ENCODE results near the gene ZNF444.
A peak's percentile ranks its signal among the peaks of the same experiment; 100 is the strongest.
"Not testable (repeated sequence)": the region's sequence is repeated elsewhere in the genome, so short reads cannot be mapped to it uniquely, and the experiment has no call there.

ZNF444 gene

DNA sequence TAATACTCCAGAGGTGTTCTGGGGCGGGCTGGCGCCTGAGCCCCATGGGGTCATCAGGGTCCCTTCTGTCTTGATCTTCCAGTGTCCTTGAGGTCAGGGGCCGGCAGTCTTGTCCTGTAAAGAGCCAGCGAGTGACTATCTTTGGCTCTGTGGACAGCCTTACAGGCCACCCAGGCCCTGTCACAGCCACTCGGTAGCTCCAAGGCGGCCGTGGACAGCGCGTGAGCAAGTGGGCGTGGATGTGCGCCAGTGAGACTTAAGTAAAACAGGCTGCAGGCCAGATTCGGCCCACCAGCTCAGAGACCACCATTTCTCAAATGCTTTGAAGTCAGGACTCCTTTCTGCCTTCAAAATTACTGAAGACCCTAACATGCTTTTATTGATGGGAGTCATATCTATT is 3.7 kb downstream of the ZNF444 start:
- DNase-seq (ENCODE audit: low read depth, low spot score), result no peak

- no peak for DNase-seq (ENCODE audit: low read depth, low spot score)
Observed at GRCh38 chr19:56145698-56146097, 4.6 kb downstream of the ZNF444 start.

DNA sequence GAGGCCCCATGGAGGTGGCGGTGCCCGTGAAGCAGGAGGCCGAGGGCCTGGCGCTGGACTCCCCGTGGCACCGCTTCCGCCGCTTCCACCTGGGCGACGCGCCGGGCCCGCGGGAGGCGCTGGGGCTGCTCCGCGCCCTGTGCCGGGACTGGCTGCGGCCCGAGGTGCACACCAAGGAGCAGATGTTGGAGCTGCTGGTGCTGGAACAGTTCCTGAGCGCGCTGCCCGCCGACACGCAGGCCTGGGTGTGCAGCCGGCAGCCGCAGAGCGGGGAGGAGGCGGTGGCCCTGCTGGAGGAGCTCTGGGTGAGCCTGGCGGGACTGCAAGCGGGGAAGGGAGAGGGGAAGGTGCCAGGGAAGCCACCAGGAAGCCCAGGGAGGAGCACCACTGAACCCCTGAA is 5.8 kb downstream of the ZNF444 start:
- DNase-seq (ENCODE audit: low read depth, low spot score), result no peak

- no peak for DNase-seq (ENCODE audit: low read depth, low spot score)
Observed at GRCh38 chr19:56147307-56147706, 6.2 kb downstream of the ZNF444 start.

GRCh38 chr19:56148096-56148495 is 7.0 kb downstream of the ZNF444 start:
- DNase-seq (ENCODE audit: low read depth, low spot score), result no peak

DNA sequence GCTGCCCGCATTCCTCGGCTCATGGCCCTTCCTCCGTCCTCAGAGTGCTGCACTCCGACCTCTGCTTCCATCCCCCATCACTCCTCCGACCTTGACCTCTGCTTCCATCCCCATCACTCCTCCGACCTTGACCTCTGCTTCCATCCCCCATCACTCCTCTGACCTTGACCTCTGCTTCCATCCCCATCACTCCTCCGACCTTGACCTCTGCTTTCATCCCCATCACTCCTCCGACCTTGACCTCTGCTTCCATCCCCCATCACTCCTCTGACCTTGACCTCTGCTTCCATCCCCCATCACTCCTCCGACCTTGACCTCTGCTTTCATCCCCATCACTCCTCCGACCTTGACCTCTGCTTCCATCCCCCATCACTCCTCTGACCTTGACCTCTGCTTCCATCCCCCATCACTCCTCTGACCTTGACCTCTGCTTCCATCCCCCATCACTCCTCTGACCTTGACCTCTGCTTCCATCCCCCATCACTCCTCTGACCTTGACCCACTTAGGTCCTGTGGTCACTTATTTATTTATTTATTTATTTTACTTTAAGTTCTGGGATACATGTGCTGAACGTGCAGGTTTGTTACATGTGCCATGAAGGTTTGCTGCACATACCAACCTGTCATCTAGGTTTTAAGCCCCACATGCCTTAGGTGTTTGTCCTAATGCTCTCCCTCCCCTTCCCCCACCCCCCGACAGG is 8.0 kb downstream of the ZNF444 start:
- DNase-seq (ENCODE audit: low read depth, low spot score), result not testable (repeated sequence)

GRCh38 chr19:56149656-56150038 is 8.6 kb downstream of the ZNF444 start:
- no peak for DNase-seq (ENCODE audit: low read depth, low spot score)

- DNase-seq (ENCODE audit: low read depth, low spot score), result no peak
Observed at GRCh38 chr19:56150358-56150757, 9.3 kb downstream of the ZNF444 start.

GRCh38 chr19:56152644-56153043 is 11.6 kb downstream of the ZNF444 start:
- DNase-seq (ENCODE audit: low read depth, low spot score), result no peak

DNA sequence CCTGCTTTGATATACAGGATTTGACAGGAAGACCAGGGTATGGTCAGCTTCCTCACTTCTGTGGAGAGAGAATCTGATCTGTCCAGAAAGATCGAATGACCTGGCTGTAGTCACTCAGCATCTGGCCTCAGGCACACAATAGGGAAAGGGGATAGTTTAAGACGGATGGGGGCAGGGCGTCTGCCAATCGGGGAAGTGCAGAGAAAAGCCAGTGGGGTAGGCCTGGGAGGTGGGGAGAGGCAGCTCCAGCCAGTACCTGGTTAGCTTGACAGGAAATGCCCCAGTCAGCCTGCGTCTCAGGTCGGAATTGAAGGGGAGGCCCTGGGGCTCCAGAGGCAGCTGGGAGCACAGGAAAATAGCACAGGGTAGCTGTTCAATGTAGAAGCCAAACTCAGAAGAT is 12.4 kb downstream of the ZNF444 start:
- peak; percentile 96 for DNase-seq (ENCODE audit: low read depth, low spot score)

DNA sequence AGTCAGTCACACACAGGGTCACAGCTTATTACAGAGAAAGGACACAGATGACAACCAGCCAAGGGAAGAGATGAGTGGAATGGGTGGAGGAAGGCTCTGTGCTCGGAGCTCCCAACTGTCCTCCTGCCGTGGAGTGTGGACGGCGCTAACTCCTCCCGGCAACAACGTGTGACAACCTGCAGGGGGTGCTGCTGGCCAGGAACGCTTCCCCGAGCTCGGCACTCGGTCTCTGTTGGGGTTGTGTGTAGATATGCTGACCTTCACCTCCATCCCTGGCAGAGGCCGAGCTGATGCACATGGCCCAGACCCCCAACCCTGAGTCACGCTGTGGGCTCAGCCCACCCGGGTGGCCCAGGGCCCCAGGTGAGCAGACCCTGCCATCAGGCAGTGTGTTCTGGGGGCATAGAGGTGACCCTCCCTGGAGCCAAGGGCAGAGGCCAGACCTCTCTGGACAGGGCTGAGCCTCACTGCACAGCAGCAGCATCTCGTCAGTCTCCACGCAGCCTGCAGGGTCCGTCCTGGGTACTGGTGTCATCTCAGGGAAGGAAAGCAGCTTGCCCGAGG is 14.1 kb downstream of the ZNF444 start:
- peak; percentile 50 for DNase-seq (ENCODE audit: low read depth, low spot score)

GRCh38 chr19:56156768-56157167 is 15.7 kb downstream of the ZNF444 start:
- no peak for DNase-seq (ENCODE audit: low read depth, low spot score)

GRCh38 chr19:56158170-56158757 is 17.2 kb downstream of the ZNF444 start:
- DNase-seq (ENCODE audit: low read depth, low spot score), result no peak

- DNase-seq (ENCODE audit: low read depth, low spot score), result peak; percentile 29
Observed at GRCh38 chr19:56159009-56159559, 18.0 kb downstream of the ZNF444 start.

DNA sequence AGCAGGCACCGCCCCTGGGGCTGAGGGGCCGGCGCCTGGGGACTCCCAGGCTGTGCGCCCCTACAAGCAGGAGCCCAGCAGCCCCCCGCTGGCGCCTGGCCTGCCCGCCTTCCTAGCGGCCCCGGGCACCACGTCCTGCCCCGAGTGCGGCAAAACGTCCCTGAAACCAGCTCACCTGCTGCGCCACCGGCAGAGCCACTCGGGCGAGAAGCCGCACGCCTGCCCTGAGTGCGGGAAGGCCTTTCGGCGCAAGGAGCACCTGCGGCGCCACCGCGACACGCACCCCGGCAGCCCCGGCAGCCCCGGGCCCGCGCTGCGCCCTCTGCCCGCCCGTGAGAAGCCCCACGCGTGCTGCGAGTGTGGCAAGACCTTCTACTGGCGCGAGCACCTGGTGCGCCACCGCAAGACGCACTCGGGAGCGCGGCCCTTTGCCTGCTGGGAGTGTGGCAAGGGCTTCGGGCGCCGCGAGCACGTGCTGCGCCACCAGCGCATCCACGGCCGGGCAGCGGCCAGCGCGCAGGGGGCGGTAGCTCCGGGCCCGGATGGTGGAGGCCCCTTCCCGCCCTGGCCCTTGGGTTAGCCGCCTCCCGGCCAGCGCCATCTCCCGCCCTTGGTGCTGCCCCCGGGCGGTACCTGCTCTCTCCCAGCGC is 18.7 kb downstream of the ZNF444 start:
- no peak for DNase-seq (ENCODE audit: low read depth, low spot score)

- no peak for DNase-seq (ENCODE audit: low read depth, low spot score)
Observed at GRCh38 chr19:56161534-56161933, 20.4 kb downstream of the ZNF444 start.

GRCh38 chr19:56162258-56162657 is 21.2 kb downstream of the ZNF444 start:
- DNase-seq (ENCODE audit: low read depth, low spot score), result no peak

DNA sequence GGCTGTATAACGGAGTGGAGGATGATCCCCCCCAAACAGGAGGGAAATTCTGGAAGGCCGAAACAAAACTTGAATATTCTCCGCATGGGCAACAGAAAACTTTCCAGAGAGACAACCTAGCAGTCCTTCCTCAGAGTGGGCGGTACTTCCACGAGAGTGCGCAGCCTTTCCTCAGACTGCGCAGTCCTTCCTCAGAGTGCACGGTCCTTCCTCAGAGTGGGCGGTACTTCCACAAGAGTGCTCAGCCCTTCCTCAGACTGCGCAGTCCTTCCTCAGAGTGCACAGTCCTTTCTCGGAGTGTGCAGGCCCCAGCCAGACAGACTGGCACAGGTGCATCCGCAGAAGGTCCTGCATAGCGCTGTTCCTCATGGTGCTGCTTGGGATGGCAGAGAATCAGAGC is 22.0 kb downstream of the ZNF444 start:
- DNase-seq (ENCODE audit: low read depth, low spot score), result no peak

- DNase-seq (ENCODE audit: low read depth, low spot score), result no peak
Observed at GRCh38 chr19:56167064-56167578, 26.0 kb downstream of the ZNF444 start.

- no peak for DNase-seq (ENCODE audit: low read depth, low spot score)
Observed at GRCh38 chr19:56170261-56170660, 29.2 kb downstream of the ZNF444 start.

- DNase-seq (ENCODE audit: low read depth, low spot score), result no peak
Observed at GRCh38 chr19:56174086-56174485, 33.0 kb downstream of the ZNF444 start.

DNA sequence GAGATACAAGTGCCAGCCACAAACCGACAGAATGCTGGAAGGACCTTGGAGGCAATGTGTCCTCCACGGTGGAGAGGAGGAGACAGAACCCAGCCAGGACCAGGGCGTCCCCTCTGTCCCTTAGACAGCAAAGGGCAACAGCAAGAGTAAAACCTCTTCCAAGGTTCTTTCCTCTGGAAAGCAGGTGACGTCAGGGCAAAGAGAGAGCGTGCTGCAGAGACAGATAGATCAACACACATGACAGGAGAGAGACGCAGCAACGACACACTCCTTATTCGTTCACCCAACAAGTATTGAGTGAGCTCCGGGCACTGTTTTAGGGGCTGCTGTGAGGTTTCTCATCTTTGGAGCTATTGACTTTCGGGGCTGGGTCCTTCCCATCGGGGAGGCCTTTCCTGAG is 33.5 kb downstream of the ZNF444 start:
- DNase-seq (ENCODE audit: low read depth, low spot score), result no peak

Measured in ELF-1 (cell line).